Cardiac septum (tissue), 1 donor: Measurements from ENCODE around the gene MYH7. TPM values are rescaled to one million over a fixed set of nuclear protein-coding genes. Genes with fewer than 3 reads are reported as not detected.
"Not testable (repeated sequence)": the region's sequence is repeated elsewhere in the genome, so short reads cannot be mapped to it uniquely, and the experiment has no call there.

ENCODE experiments used
- DNase-seq: peaks from one replicate; pipeline ENCODE4 v3.0.0-alpha.2; 2020; ENCODE audit warnings: low spot score
- intact Hi-C: fragments of 100-400 bp; cut with DNase I; formaldehyde crosslinking; loops from one replicate; pipeline ENCODE4 v1.14.0; 2022
- total RNA-seq: library from RNA; stranded (reverse); fragmentation: NEBNext Ultra II Directional; extraction: Animal tissue kit (Norgen Biotek cat#: 25700); gene quantifications from one replicate; pipeline ENCODE4 v1.2.1, GENCODE V29; 2021
- donor health status: DM: no; HTN: no; CAD: no.

Gene MYH7
- total RNA-seq, 1 donor from 2014 or later: 13,582 TPM

DNA sequence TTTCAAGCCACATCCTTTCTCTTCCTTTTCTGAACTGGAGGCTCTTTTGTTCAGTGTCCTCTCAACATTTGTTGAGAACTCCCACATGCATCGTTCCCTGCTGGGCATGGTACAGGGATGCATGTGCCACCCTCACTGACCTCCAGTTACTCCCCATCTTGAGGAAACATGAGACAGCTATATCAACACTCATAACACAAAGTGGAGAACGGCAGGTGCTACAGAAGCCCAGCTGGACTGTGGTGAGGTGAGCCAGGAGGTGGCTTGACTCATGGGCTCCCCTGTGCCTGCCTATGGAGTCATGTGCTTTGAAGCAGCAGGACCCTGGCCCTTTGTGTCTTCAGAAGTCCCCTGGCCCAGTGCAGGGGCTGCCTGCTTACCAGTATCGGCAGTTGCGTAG, 37.1 kb downstream of the MYH7 start:
- intact Hi-C loops: no loop called here
- DNase-seq: no peak

DNA sequence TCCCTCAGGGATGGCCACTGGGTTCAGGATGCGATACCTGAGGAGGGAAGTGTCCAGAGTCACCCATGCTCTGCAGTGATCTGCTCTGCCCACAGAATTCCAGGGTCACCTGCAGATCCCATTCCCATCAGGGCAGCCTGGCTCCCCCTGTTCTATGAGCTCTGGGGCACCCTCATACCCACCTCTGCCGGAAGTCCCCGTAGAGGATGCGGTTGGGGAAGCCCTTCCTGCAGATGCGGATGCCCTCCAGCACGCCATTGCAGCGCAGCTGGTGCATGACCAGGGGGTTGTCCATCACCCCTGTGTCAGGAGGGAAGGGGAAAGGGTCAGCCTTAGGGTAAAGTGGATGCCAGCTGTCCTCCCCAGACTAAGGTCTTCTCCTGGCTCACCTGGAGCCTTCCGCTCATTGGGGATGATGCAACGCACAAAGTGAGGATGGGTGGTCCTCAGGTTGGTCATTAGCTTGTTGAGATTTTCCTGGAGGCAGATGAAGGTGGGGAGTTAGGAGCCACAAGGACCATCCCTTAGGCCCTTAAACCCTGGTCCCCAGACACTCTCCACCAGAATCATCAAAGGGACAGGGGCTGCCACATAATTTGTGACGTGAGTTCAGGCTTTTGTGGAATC, 38.6 kb downstream of the MYH7 start:
- no peak for DNase-seq
- intact Hi-C loops: no loop called here

DNA sequence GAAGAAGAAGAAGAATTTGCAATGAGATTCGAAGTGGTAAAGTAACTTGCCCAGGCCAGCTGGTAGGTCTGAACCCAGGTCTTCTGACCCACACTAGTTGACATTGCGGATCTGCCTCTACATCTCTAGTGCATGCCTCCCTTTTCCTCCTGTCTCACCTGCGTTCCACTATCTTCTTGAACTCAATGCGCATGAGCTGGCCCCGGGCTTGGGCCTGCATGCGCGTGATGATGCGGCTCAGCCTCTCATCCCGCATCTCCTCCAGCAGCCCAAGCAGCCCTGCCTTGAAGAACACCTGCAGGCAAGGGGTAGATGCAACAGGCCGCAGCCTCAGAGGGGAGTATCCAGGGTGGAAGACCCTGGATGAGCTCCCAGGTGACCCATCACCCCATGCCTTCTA, 39.3 kb downstream of the MYH7 start:
- intact Hi-C loops: no loop called here
- no peak for DNase-seq

DNA sequence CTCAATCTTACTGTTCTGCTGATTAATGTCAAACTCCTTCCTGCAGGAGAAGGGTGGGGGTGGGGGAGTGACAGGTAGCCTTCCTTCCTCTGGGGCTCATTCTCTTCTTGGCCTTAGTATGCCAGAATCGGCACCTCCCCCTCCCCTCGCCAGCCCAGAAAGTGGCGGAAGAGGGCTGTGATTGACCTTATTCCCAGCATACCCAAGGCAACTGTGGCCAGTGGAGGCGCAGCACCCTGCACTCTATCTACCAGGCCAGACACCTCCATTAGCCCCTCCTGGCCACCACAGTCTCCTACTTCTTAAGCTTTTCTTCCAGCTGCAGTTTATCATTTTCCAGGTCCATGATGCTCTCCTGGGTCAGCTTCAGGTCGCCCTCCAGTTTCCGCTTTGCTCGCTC, 42.8 kb downstream of the MYH7 start:
- DNase-seq: no peak
- intact Hi-C loops: no loop called here

DNA sequence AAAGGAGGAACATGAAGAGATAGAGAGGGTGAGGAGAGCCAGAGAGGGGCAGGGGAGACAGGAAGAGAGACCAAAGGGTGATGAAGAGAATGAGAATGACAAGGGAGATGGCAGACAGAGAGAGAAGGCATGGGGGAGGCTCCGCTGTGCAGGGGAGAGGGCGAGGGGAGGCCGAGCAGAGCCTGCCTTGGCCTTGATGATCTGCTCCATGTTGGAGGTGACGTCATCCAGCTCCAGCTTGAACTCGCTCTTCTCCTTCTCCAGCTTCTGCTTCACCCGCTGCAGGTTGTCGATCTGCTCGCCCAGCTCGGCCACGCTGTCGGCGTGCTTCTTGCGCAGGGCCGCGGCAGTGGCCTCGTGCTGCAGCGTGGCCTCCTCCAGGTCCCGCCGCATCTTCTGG, 45.6 kb downstream of the MYH7 start:
- intact Hi-C loops, DNase-seq: not testable (repeated sequence)

DNA sequence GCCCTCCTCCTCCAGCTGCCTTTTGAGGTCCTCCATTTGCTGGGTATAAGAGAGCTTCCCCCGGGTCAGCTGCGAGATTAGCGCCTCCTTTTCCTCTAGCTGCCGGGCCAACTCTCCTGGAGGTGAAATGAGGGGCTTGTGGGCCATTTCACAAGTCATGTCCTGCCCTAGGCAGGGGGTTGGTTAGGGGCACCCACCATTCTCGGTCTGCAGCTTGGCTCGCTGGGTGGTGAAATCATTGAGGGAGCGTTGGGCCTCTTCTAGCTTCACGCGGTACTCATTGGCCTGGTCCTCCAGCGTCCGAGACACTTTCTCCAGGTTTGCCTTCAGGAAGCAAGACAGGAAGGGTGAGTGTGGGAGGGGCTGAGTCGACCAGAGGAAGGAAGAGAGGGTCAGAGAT, 46.1 kb downstream of the MYH7 start:
- DNase-seq: no peak
- intact Hi-C loops: no loop called here

DNA sequence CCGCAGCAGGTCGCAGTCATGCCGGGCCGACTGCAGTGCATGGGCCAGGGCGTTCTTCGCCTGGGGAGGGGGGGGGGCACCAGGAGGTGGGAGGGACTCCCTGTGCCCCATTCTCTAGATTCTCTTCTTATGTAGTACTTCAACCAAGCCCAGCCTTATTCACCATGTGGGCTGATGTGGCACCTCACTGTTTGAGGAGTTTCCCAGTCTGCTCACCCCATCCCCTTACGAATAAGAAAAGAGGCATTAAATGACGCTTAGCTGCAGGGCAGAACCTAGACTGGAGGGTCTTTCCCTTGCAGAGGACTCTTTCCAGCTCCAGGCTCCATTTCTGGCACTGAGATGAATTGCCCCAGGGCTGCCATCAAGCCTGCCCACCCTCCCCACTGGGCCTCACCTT, 46.5 kb downstream of the MYH7 start:
- intact Hi-C loops: no loop called here
- no peak for DNase-seq

DNA sequence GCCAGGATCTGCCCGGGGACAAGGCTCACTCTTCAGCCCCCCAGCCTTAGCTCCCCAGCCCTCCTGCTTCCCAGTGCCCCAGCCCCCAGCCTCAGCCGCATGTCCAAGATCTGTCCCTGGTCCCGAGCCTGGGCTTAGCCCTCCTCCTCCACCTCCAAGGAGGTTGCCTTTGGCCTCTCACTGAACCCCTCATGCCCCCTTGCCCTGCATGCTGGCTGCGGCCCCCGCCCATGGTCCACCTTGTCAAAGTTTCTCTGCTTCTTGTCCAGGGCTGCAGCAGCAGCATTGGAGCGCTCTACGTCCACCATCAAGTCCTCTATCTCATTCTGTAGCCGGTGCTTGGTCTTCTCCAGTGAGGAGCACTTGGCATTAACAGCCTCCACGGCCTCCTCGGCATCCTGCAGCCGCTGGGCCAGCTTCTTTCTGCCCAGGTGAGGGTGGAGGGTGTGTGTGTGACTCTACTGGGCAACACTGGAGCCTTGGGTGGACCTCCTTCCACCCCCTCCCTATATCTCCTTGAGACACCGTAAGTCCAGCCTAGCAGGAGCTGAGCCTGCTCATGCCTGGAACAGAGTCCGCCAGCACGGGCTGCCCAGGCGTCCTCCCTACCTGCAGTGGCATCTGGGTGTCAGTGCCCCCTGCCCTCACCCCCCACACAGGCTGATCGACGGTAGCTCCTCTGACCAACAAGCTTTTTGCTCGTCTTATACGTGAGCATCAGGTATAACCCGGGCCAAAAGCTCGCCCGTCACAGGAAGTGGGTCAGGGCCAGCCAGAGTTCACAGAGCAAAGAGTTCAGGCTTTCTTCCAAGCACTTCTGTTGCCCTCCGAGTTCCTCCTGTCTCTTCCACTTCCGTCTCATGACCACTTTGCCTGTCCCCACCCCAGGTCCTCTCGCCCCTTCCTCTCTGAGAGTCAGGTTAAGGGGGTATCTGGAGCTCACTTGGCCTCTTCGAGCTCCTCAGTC, 47.3 kb downstream of the MYH7 start:
- no peak for DNase-seq
- intact Hi-C loops: no loop called here

DNA sequence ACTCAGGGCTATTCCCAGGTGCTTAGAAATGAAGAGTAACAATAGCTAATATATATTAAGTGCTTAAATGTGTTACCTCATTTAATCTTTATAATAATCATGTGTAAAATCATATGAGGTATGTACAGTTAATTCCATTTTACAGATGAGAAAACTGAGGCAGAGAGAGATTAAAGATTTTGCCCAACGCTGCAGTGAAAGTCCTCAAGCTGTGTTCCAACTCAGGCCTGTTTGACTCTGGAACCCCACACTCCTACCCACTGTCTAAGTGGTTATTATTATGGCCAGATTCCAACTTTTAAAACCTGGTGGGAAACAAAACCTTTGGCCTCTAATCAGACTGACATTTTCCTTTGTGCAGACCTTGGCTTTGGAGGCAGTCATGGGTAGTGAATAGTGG, 48.5 kb downstream of the MYH7 start:
- intact Hi-C loops: no loop called here
- no peak for DNase-seq

DNA sequence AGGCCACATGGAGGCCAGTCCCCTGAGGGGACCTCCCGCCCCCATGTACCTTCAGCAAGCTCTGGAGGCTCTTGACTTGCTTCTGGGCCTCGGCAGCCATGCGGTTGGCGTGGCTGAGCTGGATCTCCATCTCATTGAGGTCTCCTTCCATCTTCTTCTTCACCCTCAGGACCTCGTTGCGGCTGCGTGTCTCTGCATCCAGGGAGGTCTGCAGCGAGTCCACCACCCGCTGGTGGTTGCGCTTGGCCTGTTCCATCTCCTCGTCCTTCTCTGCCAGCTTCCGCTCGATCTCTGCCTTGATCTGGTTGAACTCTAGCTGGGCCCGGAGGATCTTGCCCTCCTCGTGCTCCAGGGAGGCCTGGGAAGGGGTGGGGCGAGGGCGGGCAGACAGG, 49.2 kb downstream of the MYH7 start:
- DNase-seq, intact Hi-C loops: not testable (repeated sequence)

DNA sequence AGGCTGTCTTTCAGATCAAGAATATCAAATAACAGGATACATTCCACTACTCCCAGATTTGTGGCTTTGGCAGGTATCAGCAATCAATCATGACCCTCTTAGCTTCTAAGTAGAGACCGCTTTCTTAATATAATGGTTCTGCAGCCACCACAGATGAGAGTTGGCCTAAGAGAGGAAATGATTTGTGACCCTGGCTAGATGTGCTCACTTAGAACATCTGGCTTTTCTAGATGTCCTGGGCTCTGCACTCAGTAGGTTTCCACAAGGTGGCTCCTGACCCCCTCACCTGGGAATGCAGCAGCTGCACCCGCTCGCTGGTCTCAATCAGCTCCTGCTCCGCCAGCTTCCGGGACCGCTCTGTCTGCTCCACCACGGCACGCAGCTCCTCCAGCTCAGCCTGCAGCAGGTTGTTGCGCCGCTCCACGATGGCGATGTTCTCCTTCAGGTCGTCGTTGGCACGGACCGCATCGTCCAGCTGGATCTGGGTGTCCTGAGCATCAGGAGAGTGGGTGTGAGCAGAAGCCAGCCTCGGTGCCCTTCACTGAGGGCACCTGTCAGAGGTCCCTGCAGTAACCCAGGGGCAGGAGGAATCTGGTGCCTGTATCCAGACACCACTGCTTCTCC, 49.7 kb downstream of the MYH7 start:
- no peak for DNase-seq
- intact Hi-C loops: no loop called here

DNA sequence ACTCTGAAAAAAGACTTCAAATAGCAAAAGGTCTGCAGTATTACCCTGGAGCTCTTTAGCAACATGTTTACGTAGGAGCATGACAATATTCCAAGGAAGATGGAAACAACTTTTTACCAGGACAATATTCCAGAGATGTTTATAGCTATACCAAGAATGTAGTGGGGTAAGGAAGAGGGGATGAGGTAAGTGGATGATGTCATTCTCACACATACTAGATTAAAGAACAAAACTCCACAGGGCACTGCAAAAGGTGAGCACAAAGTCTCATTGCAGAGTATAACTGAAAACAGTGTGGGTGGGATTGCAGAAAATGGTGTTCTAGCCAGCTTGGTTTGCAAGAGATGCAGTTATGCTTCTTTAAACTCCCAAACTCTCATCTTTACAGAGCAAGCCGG, 50.2 kb downstream of the MYH7 start:
- intact Hi-C loops: no loop called here
- DNase-seq: no peak

DNA sequence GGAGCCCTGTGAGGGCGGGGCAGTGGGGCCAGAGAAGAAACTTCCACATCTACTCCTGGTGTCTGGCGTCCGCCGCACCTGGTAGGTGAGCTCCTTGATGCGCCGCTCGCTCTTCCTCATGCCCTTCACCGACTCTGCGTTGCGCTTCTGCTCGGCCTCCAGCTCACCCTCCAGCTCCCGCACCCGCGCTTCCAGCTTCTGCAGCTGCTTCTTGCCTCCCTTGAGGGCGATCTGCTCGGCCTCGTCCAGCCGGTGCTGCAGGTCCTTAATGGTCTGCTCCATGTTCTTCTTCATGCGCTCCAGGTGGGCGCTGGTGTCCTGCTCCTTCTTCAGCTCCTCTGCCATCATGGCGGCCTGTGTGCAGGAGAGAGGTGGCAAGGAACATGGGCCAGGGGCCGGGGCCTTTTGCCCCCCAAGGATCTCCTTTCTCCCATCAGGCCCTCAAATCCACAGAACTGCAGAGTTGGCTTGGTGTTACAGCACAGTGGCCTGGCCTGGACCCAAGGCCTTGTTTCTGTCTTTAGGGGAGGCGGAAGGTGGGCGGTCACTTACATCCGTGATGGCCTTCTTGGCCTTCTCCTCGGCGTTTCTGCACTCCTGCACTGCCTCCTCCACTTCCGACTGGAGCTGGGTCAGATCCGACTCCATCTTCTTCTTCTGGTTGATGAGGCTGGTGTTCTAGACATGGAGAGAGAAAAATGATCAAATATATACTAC, 50.9 kb downstream of the MYH7 start:
- DNase-seq: no peak
- intact Hi-C loops: no loop called here

DNA sequence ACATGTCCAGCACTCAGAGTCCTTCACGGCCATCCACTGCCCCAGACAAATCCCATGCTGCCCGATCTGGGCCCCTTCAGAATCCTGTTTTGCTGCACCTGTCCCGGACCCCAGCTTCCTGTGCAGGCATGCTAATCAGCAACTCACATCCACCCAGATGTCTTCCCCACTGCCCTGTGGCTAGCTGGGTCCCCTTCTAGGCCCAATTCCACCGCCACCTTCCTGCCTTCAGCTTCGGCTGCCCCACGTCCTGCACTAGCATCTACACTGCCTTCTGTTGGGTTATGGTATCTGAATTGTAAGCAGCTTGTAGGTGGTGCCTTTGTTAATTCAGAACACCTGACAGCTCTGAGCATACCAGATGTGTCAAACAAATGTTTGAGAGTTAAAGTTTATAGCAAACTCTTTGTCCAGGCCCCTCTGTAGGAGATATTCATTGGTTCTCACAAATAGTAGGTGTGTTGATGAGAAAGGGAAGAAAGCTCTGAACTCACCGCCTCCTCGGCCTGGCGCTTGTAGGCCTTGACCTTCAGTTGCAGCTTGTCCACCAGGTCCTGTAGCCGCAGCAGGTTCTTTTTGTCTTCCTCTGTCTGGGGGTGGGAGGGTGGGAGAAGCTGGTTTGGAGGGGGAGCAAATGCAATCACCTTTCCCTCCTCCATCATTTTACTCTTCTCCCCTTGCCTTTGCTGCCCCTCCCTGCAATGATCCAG, 52.6 kb downstream of the MYH7 start:
- DNase-seq: no peak

DNA sequence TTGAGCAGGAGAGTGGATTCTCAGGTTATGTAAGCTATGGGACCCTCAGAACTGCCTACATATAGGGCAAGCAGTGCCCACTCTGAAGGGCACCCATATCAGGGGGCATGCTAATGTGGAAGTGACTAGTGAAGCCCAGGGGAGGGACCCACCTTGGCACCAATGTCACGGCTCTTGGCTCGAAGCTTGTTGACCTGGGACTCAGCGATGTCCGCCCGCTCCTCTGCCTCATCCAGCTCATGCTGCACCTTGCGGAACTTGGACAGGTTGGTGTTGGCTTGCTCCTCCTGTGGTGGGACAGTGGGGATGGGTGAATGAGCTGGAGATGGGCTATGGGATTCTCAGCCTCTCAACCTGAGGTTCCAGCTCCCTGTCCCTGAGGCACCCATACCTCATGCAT, 53.2 kb downstream of the MYH7 start:
- no peak for DNase-seq
- intact Hi-C loops: no loop called here

More for the DNA sequence above, 52.6 kb downstream of the MYH7 start:
- intact Hi-C loops: no loop called here

DNA sequence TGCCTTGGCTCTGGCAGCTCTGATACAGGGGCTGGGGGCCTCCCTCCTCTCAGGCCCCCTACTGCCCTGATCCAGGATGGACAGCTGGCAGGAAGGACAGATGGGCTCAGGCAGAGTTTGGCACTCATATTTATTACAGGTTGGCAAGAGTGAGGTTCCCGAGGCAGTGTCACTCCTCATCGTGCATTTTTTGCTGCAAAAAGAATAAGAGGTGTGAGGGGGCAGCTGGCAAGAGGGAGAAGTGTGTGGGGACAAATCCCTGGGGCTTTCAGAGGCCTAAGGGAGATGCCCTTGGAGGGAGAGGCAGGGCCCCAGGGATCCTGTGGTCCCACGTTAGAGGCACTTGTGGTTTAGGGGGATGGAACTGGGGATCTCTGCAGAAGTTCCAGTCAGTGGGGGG, 53.6 kb downstream of the MYH7 start:
- no peak for DNase-seq
- intact Hi-C loops: loop anchor here (2.0 kb wide), 1 partner anchor 53 kb away; no protein-coding TSS in a partner anchor

DNA sequence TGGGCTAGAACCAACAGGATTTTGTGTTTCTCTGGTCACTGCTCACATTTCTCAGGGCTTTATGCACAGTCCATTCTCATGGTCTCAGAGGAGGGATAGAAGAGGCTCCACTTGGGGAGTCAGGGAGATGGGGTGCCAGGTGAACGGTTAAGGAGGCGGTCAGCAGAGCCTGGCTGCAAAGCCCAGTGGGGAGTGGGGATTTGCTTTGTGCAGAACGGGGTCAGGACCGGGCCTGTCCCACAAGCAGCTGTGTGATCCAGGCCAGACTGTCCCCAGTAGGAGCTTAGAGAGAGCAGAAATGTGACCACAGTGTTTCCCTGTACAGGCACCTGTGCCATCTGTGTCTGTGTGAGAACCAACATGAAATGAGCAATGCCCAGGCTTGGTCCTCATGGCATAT, 54.5 kb downstream of the MYH7 start:
- DNase-seq: no peak
- intact Hi-C loops: loop anchor here (2.0 kb wide), 1 partner anchor 52 kb away; no protein-coding TSS in a partner anchor

DNA sequence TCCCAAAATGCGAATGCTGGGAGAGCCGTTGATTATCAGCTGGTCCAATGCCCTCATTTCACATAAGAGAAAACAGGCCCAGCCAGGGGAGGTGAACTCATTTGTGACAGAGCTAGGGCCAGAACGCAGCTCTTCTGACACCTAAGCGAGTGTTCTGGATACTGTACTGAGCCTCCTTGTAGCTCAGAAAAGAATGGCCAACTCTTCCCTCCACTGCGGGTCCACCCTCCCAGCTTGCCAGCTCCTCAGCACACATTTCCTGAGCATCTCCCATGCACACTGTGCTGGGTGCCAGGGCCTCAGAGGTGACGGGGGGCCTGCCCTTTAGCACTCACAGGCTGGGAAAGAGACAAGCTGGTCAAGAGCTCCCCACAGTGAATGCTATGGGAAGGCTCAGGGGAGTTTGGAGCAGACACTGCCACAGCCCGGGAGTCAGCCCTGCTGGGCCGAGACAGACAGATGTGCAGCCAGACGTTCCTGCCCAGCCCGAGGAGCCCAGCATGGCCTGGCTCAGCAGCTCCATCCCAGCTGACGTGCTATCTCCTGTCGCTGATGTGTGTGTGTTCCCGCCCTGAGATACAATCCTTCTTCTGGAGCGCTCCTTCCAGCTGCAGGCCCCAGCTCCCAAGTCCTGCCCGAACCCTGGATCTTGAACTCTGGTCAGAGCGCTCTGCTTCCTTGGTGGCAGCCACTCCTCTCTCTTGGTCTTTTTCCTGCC, 55.1 kb downstream of the MYH7 start:
- DNase-seq: no peak
- intact Hi-C loops: loop anchor here (2.0 kb wide), 1 partner anchor 52 kb away; no protein-coding TSS in a partner anchor
